ENCODE data around the gene LGMN. TPM values are rescaled to one million over a fixed set of nuclear protein-coding genes. Genes with fewer than 3 reads are reported as not detected.

LGMN gene
- total and polyA plus RNA-seq, 2 of the 8 experiments (the other 6 are each of a cell fraction or from before 2014, with no cell fraction given), result 57.4 to 83.4 TPM

- H3K18ac ChIP-seq (ENCODE audit: extremely low read depth, low read length), result no peak overlapping the region
- FAIRE-seq (no peak), DNase-seq (ENCODE audit: low read depth in 1 of 2, low spot score in 2 of 2) (no peak)
- H2BK12ac ChIP-seq (ENCODE audit: low read depth, low read length), result no peak overlapping the region
- H2BK120ac ChIP-seq (replicated peaks; ENCODE audit: low read depth, low read length), result no peak overlapping the region
- H3K56ac ChIP-seq (replicated peaks; ENCODE audit: insufficient read length, low read depth, low read length), result no peak overlapping the region
- H4K20me1 ChIP-seq (replicated peaks in 1 of 2; ENCODE audit: control insufficient read depth in 1 of 2, insufficient read depth in 2 of 2, low read length in 2 of 2), result no peaks in the 10 kb centered on the region
- H3K27ac ChIP-seq (ENCODE audit: low read depth, low read length), result no peak overlapping the region
- no peak overlapping the region for H4K8ac ChIP-seq (ENCODE audit: extremely low read depth, insufficient read depth, low read length)
- no peak overlapping the region for H3K23ac ChIP-seq (ENCODE audit: insufficient read length)
- CTCF ChIA-PET (ENCODE audit: partially characterized antibody), result interaction anchor here (1.0 kb wide), 1 partner anchor 8 kb away, joined by 3 read pairs; no protein-coding TSS in a partner anchor
- H3K9ac ChIP-seq (replicated peaks in 1 of 4; ENCODE audit: extremely low read depth in 1 of 4, low read depth in 3 of 4, low read length in 3 of 4), result no peak overlapping the region
- H4K91ac ChIP-seq (replicated peaks; ENCODE audit: insufficient read length, low read length), result no peak overlapping the region
- no peak overlapping the region for H2BK5ac ChIP-seq (ENCODE audit: low read depth, low read length)
- no peak overlapping the region for H2AK5ac ChIP-seq (ENCODE audit: low read depth, low read length)
- no peak overlapping the region for H2AFZ ChIP-seq (ENCODE audit: low read length)
- H2BK20ac ChIP-seq (ENCODE audit: low read length), result no peak overlapping the region
- no peak overlapping the region for H3K4me2 ChIP-seq (ENCODE audit: insufficient read depth in 1 of 2, low read depth in 2 of 2, low read length in 2 of 2)
- H3K79me1 ChIP-seq (ENCODE audit: low read depth, low read length), result no peaks in the 10 kb centered on the region
- peaks cover 0 to 3% (median 0%) of the 10 kb centered on the region in 4 experiments; a peak in 1 of 7 replicates for H3K4me1 ChIP-seq (replicated peaks in 1 of 4; ENCODE audit: control insufficient read depth in 3 of 4, insufficient read depth in 4 of 4, low read length in 3 of 4)
- H3K4ac ChIP-seq (replicated peaks; ENCODE audit: insufficient read length, low read depth, low read length), result no peak overlapping the region
- no peaks in the 10 kb centered on the region for H3K23me2 ChIP-seq (ENCODE audit: low read depth, low read length)
- H3K9me3 ChIP-seq (ENCODE audit: insufficient read depth in 2 of 2, low read depth in 1 of 2, low read length in 1 of 2), result no peaks in the 10 kb centered on the region
- H2BK15ac ChIP-seq (ENCODE audit: low read length), result no peak overlapping the region
- WGBS, 2 experiments (ENCODE audit: extremely low coverage in 1 of 2, insufficient coverage in 1 of 2, insufficient read length in 1 of 2, insufficient replicate concordance in 2 of 2, low coverage in 1 of 2, low lambda C conversion rate in 2 of 2, missing lambda C conversion rate in 1 of 2), result 95% methylated on average over 14 of the region's 15 CpGs; no CpG with 5 or more reads in 1 of the 2 experiments
- peaks cover 0 to 26% (median 2%) of the 10 kb centered on the region in 4 experiments; a peak in 6 of 8 replicates for H3K36me3 ChIP-seq (ENCODE audit: control insufficient read depth in 2 of 4, insufficient read depth in 4 of 4, low read length in 3 of 4)
- H3K27me3 ChIP-seq (replicated peaks in 1 of 4; ENCODE audit: control insufficient read depth in 3 of 4, extremely low read depth in 1 of 4, insufficient read depth in 3 of 4, low read length in 3 of 4), result no peaks in the 10 kb centered on the region
- H4K5ac ChIP-seq (ENCODE audit: insufficient read length, low read depth, low read length), result no peak overlapping the region
- no peak overlapping the region for H3K4me3 ChIP-seq (ENCODE audit: extremely low read depth in 1 of 4, insufficient read depth in 2 of 4, low read depth in 3 of 4, low read length in 4 of 4)
- no peak overlapping the region for H3K14ac ChIP-seq (ENCODE audit: insufficient read length)
- POLR2A ChIA-PET (ENCODE audit: partially characterized antibody), result no interaction called here
- H3K79me2 ChIP-seq (ENCODE audit: control insufficient read depth in 1 of 2, insufficient read depth in 2 of 2, low read length in 2 of 2), result no peaks in the 10 kb centered on the region
- TF ChIP-seq ZNF274 (IDR thresholded peaks at IDR 0.05; ENCODE audit: borderline replicate concordance, extremely low read depth, low read length) (no peak), EZH2 (IDR thresholded peaks at IDR 0.05; ENCODE audit: low read depth, low read length, severe bottlenecking) (no peak), TCF12 (IDR thresholded peaks at IDR 0.05; ENCODE audit: low read depth, low read length) (no peak), ASH2L (IDR thresholded peaks at IDR 0.05; ENCODE audit: low read length) (no peak), JUND (IDR thresholded peaks at IDR 0.05; ENCODE audit: low read length) (no peak), BRCA1 (IDR thresholded peaks at IDR 0.05; ENCODE audit: low read depth, low read length) (no peak), RBBP5 (IDR thresholded peaks at IDR 0.05; ENCODE audit: borderline replicate concordance, low read depth, low read length) (no peak)
These were observed 42.0 kb downstream of the LGMN start for GRCh38 chr14:92706386-92706785.

All from H1 (cell line).